Endothelial cell of umbilical vein (primary cell): ENCODE results near the gene HNRNPC. TPM values are rescaled to one million over a fixed set of nuclear protein-coding genes. Genes with fewer than 3 reads are reported as not detected.

ENCODE experiments used
- BruUV-seq: library from RNA; stranded (reverse); fragments of 400-500 nt; replicated peaks from 2 replicates; lab custom pipeline; 2021; lab: Mats Ljungman, UMichigan
- CTCF ChIA-PET: fragments of 300-600, 350-600 bp; sonication (Branson Sonifier 250); formaldehyde crosslinking; loops from one replicate; lab custom pipeline; 2021; ENCODE audit warnings: antibody characterized with exemption, inconsistent platforms; lab: Charles Lee
- POLR2A ChIA-PET: fragments of 300-600, 350-600 bp; sonication (Branson Sonifier 250); formaldehyde crosslinking; loops from one replicate; lab custom pipeline; 2021; ENCODE audit warnings: antibody characterized with exemption, inconsistent platforms; lab: Charles Lee
- DNase-seq: peaks from one replicate; pipeline ENCODE4 v3.0.0-alpha.2; 2011; ENCODE audit warnings: low read depth, low spot score
- FAIRE-seq: peaks from 2 replicates; lab custom pipeline; 2011; peaks lifted over from hg19 to GRCh38; lab: Jason Lieb, UNC
- H2AFZ ChIP-seq: 2 replicates; pipeline ENCODE4 v1.6.0; 2012; ENCODE audit warnings: low read depth, low read length, control low read depth, inconsistent platforms
- H3K27ac ChIP-seq: 2 replicates; pipeline ENCODE4 v1.5.1; 2011; ENCODE audit warnings: low read depth, mild to moderate bottlenecking, control low read depth, low read length, moderate library complexity; ENCODE audit not compliant: insufficient read depth
- H3K27me3 ChIP-seq, 2 experiments: 2 replicates each; pipeline versions ENCODE4 v1.6.0 to v1.6.1; 2011; ENCODE audit warnings: low read length in 2 of 2, mixed read lengths in 1 of 2; ENCODE audit not compliant: control insufficient read depth in 2 of 2, insufficient read depth in 2 of 2
- H3K36me3 ChIP-seq, 2 experiments: 2 replicates in 1 of 2; 3 replicates in 1 of 2; pipeline ENCODE4 v1.5.1; 2011; ENCODE audit warnings: low read length in 2 of 2, mild to moderate bottlenecking in 1 of 2, moderate library complexity in 1 of 2; ENCODE audit not compliant: control insufficient read depth in 2 of 2, insufficient read depth in 2 of 2; ENCODE audit errors: extremely low read depth in 1 of 2
- H3K4me1 ChIP-seq: 3 replicates; pipeline ENCODE4 v1.5.1; 2011; ENCODE audit warnings: mild to moderate bottlenecking, low read length; ENCODE audit not compliant: control insufficient read depth, insufficient read depth; ENCODE audit errors: extremely low read depth
- H3K4me2 ChIP-seq: 2 replicates; pipeline ENCODE4 v1.6.1; 2011; ENCODE audit warnings: low read length, control low read depth, mixed read lengths; ENCODE audit not compliant: insufficient read depth
- H3K4me3 ChIP-seq, 3 experiments: fragments of 200-600 bp in 1 of 3; sonication (generic), shearing (Covaris generic) in 1 of 3; replicated peaks in 1 of 3; 2 replicates each; pipeline ENCODE4 v1.5.1; 2011 to 2016; ENCODE audit warnings: control low read depth in 3 of 3, low read length in 3 of 3, mild to moderate bottlenecking in 2 of 3, inconsistent platforms in 1 of 3, low read depth in 1 of 3, moderate library complexity in 1 of 3; ENCODE audit not compliant: insufficient read depth in 1 of 3
- H3K79me2 ChIP-seq: 2 replicates; pipeline ENCODE4 v1.6.0; 2012; ENCODE audit warnings: low read length, inconsistent platforms; ENCODE audit not compliant: control insufficient read depth, insufficient read depth
- H3K9ac ChIP-seq: replicated peaks from 2 replicates; pipeline ENCODE3; 2011; ENCODE audit warnings: low read length, control low read depth; ENCODE audit not compliant: insufficient read depth; ENCODE audit errors: extremely low read depth
- H3K9me1 ChIP-seq: replicated peaks from 3 replicates; pipeline ENCODE4 v1.6.0; 2011; ENCODE audit warnings: mild to moderate bottlenecking, low read length; ENCODE audit not compliant: control insufficient read depth, insufficient read depth; ENCODE audit errors: extremely low read depth
- H3K9me3 ChIP-seq: replicated peaks from 2 replicates; pipeline ENCODE4 v1.5.1; 2012; ENCODE audit warnings: low read length, inconsistent platforms; ENCODE audit not compliant: control insufficient read depth, insufficient read depth
- H4K20me1 ChIP-seq: replicated peaks from 2 replicates; pipeline ENCODE3; 2011; ENCODE audit warnings: mild to moderate bottlenecking, low read length; ENCODE audit not compliant: control insufficient read depth, insufficient read depth; ENCODE audit errors: extremely low read depth
- EZH2 ChIP-seq: IDR thresholded peaks from 2 replicates; pipeline ENCODE4 v1.6.1; 2012; ENCODE audit warnings: borderline replicate concordance, low read depth, mild to moderate bottlenecking, moderate library complexity, low read length, inconsistent platforms; ENCODE audit not compliant: severe bottlenecking
- FOS ChIP-seq: IDR thresholded peaks from 2 replicates; pipeline ENCODE4 v1.6.1; 2011; ENCODE audit warnings: mild to moderate bottlenecking, low read length, moderate library complexity, borderline replicate concordance; ENCODE audit not compliant: insufficient read depth
- GATA2 ChIP-seq: IDR thresholded peaks from 2 replicates; pipeline ENCODE4 v1.7.0; 2011; ENCODE audit warnings: low read depth, mild to moderate bottlenecking, moderate library complexity, mixed read lengths, low read length; ENCODE audit not compliant: insufficient read length, insufficient read depth
- JUN ChIP-seq: IDR thresholded peaks from 2 replicates; pipeline ENCODE4 v1.6.1; 2011; ENCODE audit warnings: borderline replicate concordance, low read depth; ENCODE audit not compliant: insufficient read length, insufficient read depth
- MYC ChIP-seq: IDR thresholded peaks from one replicate; pipeline ENCODE4 v1.6.1; 2011; ENCODE audit warnings: mild to moderate bottlenecking, low read depth, low read length
- POLR2A ChIP-seq: IDR thresholded peaks from 2 replicates; pipeline ENCODE4 v1.6.1; 2012; ENCODE audit warnings: low read depth, mild to moderate bottlenecking, control low read depth, low read length
- POLR2AphosphoS5 ChIP-seq: IDR thresholded peaks from 2 replicates; pipeline ENCODE4 v1.6.1; 2012; ENCODE audit warnings: low read depth, mild to moderate bottlenecking, control low read depth, low read length, moderate library complexity; ENCODE audit not compliant: insufficient read depth
- dilution Hi-C: fragments of 300-500 bp; cut with MboI; formaldehyde crosslinking; loops from one replicate; pipeline ENCODE4 v1.15.0; 2019; ENCODE audit warnings: low sequenced_read_pairs; ENCODE audit not compliant: extremely low pct_ligation_motif_present
- intact Hi-C: fragments of 100-400 bp; cut with micrococcal nuclease; formaldehyde crosslinking; loops from one replicate; pipeline ENCODE4 v1.10.0; 2022
- polyA plus RNA-seq, 4 experiments: library from polyadenylated mRNA; depleted of rRNA in 3 of 4; stranded (reverse) in 3 of 4; unstranded in 1 of 4; fragments of >200 nt; gene quantifications; 2 replicates each; pipeline versions ENCODE4 v1.2.1 to v1.2.3, GENCODE V29; 2011 to 2012; ENCODE audit warnings: missing spikeins in 1 of 4
- total RNA-seq: library from RNA; stranded (reverse); gene quantifications from 2 replicates; pipeline ENCODE4 v1.2.3, GENCODE V29; 2021
- TF ChIP-seq, protein P1 (sequence below): IDR thresholded peaks from 2 replicates; pipeline ENCODE4 v1.6.1; 2011; ENCODE audit not compliant: insufficient read depth, insufficient read length
- TF ChIP-seq, protein P2 (sequence below), 2 donors: IDR thresholded peaks; 1 replicate in 1 of 2; 2 replicates in 1 of 2; pipeline ENCODE4 v1.5.1; 2011; ENCODE audit warnings: low read length in 2 of 2, mild to moderate bottlenecking in 2 of 2, moderate library complexity in 2 of 2, control low read depth in 1 of 2, inconsistent platforms in 1 of 2, low read depth in 1 of 2; ENCODE audit not compliant: insufficient read depth in 1 of 2; ENCODE audit errors: extremely low read depth in 1 of 2

The HNRNPC gene
- total and polyA plus RNA-seq, 2 donors (not counting 3 experiments of a cell fraction or from before 2014, with no cell fraction given): 531 to 674 TPM

DNA sequence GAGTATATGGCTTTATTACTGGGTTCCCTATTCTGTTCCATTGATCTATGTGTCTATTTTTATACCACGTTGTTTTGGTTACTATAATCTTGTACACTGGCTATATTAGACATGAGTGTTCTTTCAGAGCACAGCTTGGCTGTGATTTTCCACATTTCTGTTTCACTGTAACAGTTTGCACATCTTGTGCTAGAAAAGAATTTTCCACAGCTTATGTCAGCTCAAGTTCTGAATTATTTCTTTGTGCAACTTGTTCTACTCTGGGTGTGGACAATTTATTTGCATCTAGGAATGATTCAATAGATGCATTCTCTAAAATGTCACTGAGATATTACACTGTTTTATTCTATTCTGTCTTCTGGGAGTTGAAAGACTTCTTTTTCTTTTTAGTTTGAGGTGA is 85.0 kb downstream of the HNRNPC start:
- H3K4me2 ChIP-seq: no peak overlapping the region
- DNase-seq: no peak
- FAIRE-seq: no peak
- H3K4me3 ChIP-seq: no peak overlapping the region
- H4K20me1 ChIP-seq: no peaks in the 10 kb centered on the region
- intact Hi-C loops (no loop called here), dilution Hi-C loops (no loop called here)
- CTCF ChIA-PET: no interaction called here
- no peak overlapping the region for H3K9ac ChIP-seq
- TF ChIP-seq MYC: no peak
- TF ChIP-seq POLR2A: no peak
- no peak for TF ChIP-seq POLR2AphosphoS5
- no peak for TF ChIP-seq GATA2
- TF ChIP-seq, protein P1, sequence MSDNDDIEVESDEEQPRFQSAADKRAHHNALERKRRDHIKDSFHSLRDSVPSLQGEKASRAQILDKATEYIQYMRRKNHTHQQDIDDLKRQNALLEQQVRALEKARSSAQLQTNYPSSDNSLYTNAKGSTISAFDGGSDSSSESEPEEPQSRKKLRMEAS: no peak
- TF ChIP-seq, protein P2, sequence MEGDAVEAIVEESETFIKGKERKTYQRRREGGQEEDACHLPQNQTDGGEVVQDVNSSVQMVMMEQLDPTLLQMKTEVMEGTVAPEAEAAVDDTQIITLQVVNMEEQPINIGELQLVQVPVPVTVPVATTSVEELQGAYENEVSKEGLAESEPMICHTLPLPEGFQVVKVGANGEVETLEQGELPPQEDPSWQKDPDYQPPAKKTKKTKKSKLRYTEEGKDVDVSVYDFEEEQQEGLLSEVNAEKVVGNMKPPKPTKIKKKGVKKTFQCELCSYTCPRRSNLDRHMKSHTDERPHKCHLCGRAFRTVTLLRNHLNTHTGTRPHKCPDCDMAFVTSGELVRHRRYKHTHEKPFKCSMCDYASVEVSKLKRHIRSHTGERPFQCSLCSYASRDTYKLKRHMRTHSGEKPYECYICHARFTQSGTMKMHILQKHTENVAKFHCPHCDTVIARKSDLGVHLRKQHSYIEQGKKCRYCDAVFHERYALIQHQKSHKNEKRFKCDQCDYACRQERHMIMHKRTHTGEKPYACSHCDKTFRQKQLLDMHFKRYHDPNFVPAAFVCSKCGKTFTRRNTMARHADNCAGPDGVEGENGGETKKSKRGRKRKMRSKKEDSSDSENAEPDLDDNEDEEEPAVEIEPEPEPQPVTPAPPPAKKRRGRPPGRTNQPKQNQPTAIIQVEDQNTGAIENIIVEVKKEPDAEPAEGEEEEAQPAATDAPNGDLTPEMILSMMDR (IDR thresholded peaks at IDR 0.05; ENCODE audit: extremely low read depth in 1 of 2, insufficient read depth in 1 of 2, low read depth in 1 of 2, low read length in 2 of 2): no peak
- no peak for TF ChIP-seq FOS
- no peak for TF ChIP-seq EZH2
- TF ChIP-seq JUN: no peak
- H3K79me2 ChIP-seq: no peaks in the 10 kb centered on the region
- peaks cover 2 to 20% of the 10 kb centered on the region in 2 experiments for H3K27me3 ChIP-seq
- POLR2A ChIA-PET: no interaction called here
- no peaks in the 10 kb centered on the region for H3K4me1 ChIP-seq
- H3K9me1 ChIP-seq: no peaks in the 10 kb centered on the region
- no peak overlapping the region for H2AFZ ChIP-seq
- no peaks in the 10 kb centered on the region for H3K36me3 ChIP-seq
- no peaks in the 10 kb centered on the region for H3K9me3 ChIP-seq
- no peak overlapping the region for H3K27ac ChIP-seq
- BruUV-seq: no TSS peak
